ENCODE data around the gene SMARCD2. TPM values are rescaled to one million over a fixed set of nuclear protein-coding genes. Genes with fewer than 3 reads are reported as not detected.
A peak's percentile ranks its signal among the peaks of the same experiment; 100 is the strongest.
"Not testable (repeated sequence)": the region's sequence is repeated elsewhere in the genome, so short reads cannot be mapped to it uniquely, and the experiment has no call there.

SMARCD2 gene
- total and polyA plus RNA-seq, 2 of the 13 experiments (the other 11 are each of a cell fraction or from before 2014, with no cell fraction given) = 122 to 150 TPM

DNA sequence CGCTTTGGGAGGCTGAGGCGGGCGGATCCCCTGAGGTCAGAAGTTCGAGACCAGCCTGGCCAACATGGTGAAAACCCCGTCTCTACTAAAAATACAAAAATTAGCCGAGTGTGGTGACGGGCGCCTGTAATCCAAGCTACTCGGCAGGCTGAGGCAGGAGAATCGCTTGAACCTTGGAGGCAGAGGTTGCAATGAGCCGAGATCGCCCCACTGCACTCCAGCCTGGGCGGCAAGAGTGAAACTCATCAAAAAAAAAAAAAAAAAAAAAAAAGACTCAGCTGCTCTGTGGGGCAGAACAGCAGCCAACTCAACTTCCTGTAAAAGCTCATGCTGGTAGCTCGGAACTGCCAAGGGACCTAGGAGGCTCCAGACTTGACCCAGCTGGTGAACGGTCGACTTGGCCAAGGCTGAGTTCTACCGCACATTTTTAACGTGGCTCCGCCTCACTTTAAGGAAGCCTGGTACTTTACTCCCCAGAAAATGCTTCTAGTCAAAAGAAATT, 953 bp upstream of the SMARCD2 start:
- peak overlapping the region; percentile 87 for H3K4me2 ChIP-seq (ENCODE audit: low read depth, low read length)
- peak overlapping the region; percentile 77 for H3K27ac ChIP-seq (ENCODE audit: extremely low read length, insufficient read depth, low read length)
- DNase-seq (ENCODE audit: low spot score); H3K27me3 ChIP-seq (ENCODE audit: control insufficient read depth in 1 of 2, insufficient read depth in 2 of 2, low read length in 2 of 2); CTCF ChIA-PET (ENCODE audit: low intra/inter-chr PET ratio, low total read pairs); ATAC-seq; H4K20me1 ChIP-seq (ENCODE audit: insufficient read depth, low read length); H3K9me3 ChIP-seq (ENCODE audit: low read length); H3K36me3 ChIP-seq (replicated peaks in 1 of 2; ENCODE audit: control insufficient read depth in 1 of 2, insufficient read depth in 2 of 2, low read length in 2 of 2); FAIRE-seq: not testable (repeated sequence)
- intact Hi-C loops (cut with micrococcal nuclease; ENCODE audit: unreplicated experiment) (loop anchor here (5.0 kb wide), 1 partner anchor 71 kb away; the partner anchor contains the start of genes CCDC47 and DDX42), in situ Hi-C loops (cut with HindIII; ENCODE audit: extremely low pct_ligation_motif_present, low pct_unique_long_range_greater_than_20kb) (loop anchor here (10.0 kb wide), 1 partner anchor 661 kb away; the partner anchor contains the start of genes CEP95 and DDX5)
- H3K4me1 ChIP-seq (ENCODE audit: insufficient read depth, low read length) = peaks cover 44% of the 10 kb centered on the region
- peak overlapping the region; percentile 63 for H3K9ac ChIP-seq (ENCODE audit: insufficient read depth, low read depth, low read length)
- WGBS (ENCODE audit: low lambda C conversion rate) = 4% methylated on average over 19 of the region's 19 CpGs
- peak overlapping the region; percentile 24 for H2AFZ ChIP-seq (ENCODE audit: low read length)
- peak overlapping the region; percentile 74 to 85 (median 74) for H3K4me3 ChIP-seq (replicated peaks in 1 of 3; ENCODE audit: insufficient read depth in 1 of 3, low read depth in 2 of 3, low read length in 3 of 3)
- TSS peak; percentile 93 for BruUV-seq (replicated peaks)
- POLR2A ChIA-PET = interaction anchor here (0.6 to 2.6 kb wide), 16 partner anchors 10 to 1930 kb away, joined by 3 to 28 read pairs (median 4); partner anchors contain the start of genes CCDC47, DCAF7, DDX42 and PSMC5
- H3K79me2 ChIP-seq (ENCODE audit: insufficient read depth, low read length) = peaks cover 35% of the 10 kb centered on the region
- TF ChIP-seq HES4 (CRISPR knock-in tag; IDR thresholded peaks at IDR 0.05; ENCODE audit: borderline replicate concordance) (0 out of 2 replicates have a peak, but pooled peaks have one; percentile 32), EHMT2 (IDR thresholded peaks at IDR 0.05; ENCODE audit: borderline replicate concordance, low read depth, low read length) (peak; percentile 37; the same call in 1 of the 2 replicates), ZNF572 (CRISPR knock-in tag; IDR thresholded peaks at IDR 0.05) (0 out of 2 replicates have a peak, but pooled peaks have one; percentile 57), MYNN (CRISPR knock-in tag; IDR thresholded peaks at IDR 0.05; ENCODE audit: low read depth) (0 out of 2 replicates have a peak, but pooled peaks have one; percentile 6), ZNF160 (CRISPR knock-in tag; IDR thresholded peaks at IDR 0.05) (peak; percentile 55; the same call in 1 of the 2 replicates), NR2F1 (CRISPR knock-in tag; IDR thresholded peaks at IDR 0.05) (0 out of 4 replicates have a peak, but pooled peaks of 1 of the 2 experiments have one; percentile 18), ZMYM2 (CRISPR knock-in tag; IDR thresholded peaks at IDR 0.05) (peak; percentile 88), ZNF460 (CRISPR knock-in tag; IDR thresholded peaks at IDR 0.05; ENCODE audit: borderline replicate concordance) (peak; percentile 40; the same call in 1 of the 2 replicates), ZNF430 (CRISPR knock-in tag; IDR thresholded peaks at IDR 0.05) (peak; percentile 50; the same call in 1 of the 2 replicates), ZMYM3 (CRISPR knock-in tag; IDR thresholded peaks at IDR 0.05) (peak; percentile 96)
- TF ChIP-seq, protein P1, sequence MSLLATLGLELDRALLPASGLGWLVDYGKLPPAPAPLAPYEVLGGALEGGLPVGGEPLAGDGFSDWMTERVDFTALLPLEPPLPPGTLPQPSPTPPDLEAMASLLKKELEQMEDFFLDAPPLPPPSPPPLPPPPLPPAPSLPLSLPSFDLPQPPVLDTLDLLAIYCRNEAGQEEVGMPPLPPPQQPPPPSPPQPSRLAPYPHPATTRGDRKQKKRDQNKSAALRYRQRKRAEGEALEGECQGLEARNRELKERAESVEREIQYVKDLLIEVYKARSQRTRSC (CRISPR knock-in tag; IDR thresholded peaks at IDR 0.05; ENCODE audit: low read depth) = 0 out of 2 replicates have a peak, but pooled peaks have one; percentile 4
- TF ChIP-seq, protein P2, sequence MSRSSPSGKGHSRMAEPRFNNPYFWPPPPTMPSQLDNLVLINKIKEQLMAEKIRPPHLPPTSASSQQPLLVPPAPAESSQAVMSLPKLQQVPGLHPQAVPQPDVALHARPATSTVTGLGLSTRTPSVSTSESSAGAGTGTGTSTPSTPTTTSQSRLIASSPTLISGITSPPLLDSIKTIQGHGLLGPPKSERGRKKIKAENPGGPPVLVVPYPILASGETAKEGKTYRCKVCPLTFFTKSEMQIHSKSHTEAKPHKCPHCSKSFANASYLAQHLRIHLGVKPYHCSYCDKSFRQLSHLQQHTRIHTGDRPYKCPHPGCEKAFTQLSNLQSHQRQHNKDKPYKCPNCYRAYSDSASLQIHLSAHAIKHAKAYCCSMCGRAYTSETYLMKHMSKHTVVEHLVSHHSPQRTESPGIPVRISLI (CRISPR knock-in tag; IDR thresholded peaks at IDR 0.05; ENCODE audit: borderline replicate concordance) = peak; percentile 91
- TF ChIP-seq, protein P3, sequence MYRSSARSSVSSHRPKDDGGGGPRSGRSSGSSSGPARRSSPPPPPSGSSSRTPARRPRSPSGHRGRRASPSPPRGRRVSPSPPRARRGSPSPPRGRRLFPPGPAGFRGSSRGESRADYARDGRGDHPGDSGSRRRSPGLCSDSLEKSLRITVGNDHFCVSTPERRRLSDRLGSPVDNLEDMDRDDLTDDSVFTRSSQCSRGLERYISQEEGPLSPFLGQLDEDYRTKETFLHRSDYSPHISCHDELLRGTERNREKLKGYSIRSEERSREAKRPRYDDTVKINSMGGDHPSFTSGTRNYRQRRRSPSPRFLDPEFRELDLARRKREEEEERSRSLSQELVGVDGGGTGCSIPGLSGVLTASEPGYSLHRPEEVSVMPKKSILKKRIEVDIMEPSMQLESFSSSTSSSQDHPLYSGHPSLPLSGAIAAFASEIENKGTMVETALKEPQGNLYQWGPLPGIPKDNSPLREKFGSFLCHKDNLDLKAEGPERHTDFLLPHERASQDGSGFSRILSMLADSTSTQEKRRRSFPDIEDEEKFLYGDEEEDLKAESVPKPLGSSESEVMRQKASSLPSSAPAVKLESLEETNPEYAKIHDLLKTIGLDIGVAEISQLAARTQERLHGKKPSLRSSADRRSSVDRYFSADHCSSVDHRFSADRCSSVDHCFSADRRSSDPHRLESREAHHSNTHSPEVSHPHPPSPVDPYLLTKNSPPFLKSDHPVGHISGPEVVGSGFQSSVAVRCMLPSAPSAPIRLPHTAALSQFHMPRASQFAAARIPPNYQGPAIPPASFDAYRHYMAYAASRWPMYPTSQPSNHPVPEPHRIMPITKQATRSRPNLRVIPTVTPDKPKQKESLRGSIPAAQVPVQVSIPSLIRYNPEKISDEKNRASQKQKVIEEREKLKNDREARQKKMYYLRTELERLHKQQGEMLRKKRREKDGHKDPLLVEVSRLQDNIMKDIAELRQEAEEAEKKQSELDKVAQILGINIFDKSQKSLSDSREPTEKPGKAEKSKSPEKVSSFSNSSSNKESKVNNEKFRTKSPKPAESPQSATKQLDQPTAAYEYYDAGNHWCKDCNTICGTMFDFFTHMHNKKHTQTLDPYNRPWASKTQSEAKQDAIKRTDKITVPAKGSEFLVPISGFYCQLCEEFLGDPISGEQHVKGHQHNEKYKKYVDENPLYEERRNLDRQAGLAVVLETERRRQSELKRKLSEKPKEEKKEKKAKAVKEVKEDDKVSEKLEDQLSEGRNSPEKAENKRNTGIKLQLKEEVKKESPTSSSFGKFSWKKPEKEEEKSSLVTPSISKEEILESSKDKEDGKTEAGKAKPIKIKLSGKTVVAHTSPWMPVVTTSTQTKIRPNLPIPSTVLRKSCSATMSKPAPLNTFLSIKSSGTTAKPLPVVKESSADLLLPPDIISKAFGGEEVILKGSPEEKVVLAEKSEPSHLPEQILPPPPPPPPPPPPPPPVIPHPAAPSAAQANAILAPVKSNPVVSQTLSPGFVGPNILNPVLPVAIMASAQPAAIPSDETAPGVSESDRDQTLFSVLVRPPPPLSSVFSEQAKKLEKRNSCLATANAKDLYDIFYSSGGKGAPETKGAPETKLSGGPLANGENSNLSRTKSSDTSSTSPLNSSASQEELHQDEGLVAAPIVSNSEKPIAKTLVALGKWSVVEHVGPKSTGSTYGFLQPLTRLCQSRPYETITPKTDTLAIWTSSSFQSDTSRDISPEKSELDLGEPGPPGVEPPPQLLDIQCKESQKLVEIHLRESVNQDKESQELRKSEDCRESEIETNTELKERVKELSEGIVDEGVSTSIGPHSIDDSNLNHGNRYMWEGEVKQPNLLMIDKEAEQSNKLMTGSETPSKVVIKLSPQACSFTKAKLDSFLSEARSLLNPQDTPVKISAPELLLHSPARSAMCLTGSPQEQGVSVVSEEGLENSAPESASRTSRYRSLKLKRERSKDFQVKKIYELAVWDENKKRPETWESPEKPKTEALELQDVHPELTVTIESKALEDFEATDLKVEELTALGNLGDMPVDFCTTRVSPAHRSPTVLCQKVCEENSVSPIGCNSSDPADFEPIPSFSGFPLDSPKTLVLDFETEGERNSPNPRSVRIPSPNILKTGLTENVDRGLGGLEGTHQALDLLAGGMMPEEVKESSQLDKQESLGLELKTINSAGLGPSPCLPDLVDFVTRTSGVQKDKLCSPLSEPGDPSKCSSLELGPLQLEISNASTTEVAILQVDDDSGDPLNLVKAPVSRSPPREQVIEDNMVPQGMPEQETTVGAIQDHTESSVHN (CRISPR knock-in tag; IDR thresholded peaks at IDR 0.05) = 0 out of 2 replicates have a peak, but pooled peaks have one; percentile 65
